Mucosa of gallbladder (tissue), 1 donor: ENCODE results near the gene YARS2. TPM values are rescaled to one million over a fixed set of nuclear protein-coding genes. Genes with fewer than 3 reads are reported as not detected.

Experiments used
- DNase-seq: peaks from one replicate; pipeline ENCODE4 v3.0.0-alpha.2; 2020; ENCODE audit warnings: low spot score
- total RNA-seq: library from RNA; stranded (reverse); gene quantifications from one replicate; pipeline ENCODE4 v1.2.1, GENCODE V29; 2021
- donor health status: DM: no; HTN: no; CAD: no.

Gene YARS2
- 15.2 TPM for total RNA-seq

GRCh38 chr12:32755654-32756475 lies at the start of gene YARS2:
Gene YARS2, minus strand, starts transcription at chr12:32755897. Its CDS starts 23 bp downstream, at chr12:32755874.
- DNase-seq = peak; percentile 96

DNA sequence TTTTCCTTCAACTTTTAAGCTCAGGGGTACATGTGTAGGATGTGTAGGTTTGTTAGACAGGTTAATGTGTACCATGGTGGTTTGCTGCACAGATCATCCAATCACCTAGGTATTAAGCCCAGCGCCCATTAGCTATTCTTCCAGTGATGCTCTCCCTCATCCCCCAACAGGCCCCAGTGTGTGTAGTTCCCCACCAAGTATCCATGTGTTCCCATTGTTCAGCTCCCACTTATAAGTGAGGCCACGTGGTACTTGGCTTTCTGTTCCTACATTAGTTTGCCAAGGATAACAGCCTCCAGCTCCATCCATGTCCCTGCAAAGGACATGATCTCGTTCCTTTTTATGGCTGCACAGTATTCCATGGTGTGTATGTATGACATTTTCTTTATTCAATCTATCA lies 48.6 kb upstream of the YARS2 start:
- DNase-seq = no peak

- no peak for DNase-seq
Observed at GRCh38 chr12:32801269-32801980, 45.7 kb upstream of the YARS2 start.

DNA sequence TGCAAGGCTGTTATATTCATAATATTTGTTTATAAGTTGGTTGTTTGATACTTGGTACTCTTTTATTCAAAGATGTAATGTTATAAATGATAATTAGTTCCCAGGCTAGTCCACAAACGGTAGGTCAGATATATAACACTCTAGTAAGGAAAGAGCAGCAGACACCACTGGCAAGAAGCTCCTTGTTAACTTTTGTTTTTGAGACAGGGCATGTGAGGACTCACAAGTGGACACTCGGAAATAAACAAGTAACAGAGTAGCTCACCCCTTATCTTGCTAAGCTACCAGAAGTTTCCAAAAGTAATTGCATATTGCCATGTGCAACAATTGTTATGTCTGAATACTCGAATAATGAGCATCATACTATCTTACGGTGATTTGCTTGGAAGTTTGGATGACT lies 38.6 kb upstream of the YARS2 start:
- DNase-seq = no peak

DNA sequence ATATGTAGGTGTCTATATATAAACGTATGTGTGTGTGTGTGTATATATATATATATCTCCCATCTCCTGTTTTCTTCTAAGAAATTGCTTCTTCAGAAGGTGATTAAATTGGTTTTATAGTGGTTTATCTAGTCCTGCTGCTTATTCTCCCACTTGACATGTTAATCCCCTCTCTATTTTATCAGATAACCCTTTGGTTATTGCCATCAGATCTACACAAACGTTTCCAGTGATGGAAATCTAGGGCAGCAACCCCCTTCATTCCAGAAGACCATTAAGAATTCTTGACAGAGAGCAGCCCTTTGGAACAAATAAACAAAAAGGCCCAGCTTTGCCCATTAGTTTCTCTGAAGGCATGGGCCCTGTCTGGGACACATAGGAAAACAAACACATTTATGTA lies 34.2 kb upstream of the YARS2 start:
- no peak for DNase-seq

- no peak for DNase-seq
Observed at GRCh38 chr12:32789446-32789845, 33.7 kb upstream of the YARS2 start.

DNA sequence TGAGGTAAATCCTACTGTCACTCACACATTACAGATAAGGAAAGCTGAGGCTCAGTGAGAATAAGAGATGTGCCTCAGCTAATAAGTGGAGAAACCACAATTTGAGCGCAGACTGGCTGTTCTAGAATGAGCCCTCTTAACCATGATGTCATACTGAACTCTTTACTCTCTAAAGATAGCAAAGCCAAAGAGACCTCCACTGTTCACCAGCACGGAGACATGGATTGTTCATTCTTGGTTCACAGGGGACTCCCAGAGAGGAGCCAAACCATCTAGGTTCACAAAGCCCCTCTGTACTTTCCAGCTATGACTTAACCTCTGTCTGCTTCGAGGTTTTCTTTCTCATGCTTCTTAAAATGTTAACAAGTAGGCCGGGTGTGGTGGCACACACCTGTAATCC lies 32.7 kb upstream of the YARS2 start:
- no peak for DNase-seq

DNA sequence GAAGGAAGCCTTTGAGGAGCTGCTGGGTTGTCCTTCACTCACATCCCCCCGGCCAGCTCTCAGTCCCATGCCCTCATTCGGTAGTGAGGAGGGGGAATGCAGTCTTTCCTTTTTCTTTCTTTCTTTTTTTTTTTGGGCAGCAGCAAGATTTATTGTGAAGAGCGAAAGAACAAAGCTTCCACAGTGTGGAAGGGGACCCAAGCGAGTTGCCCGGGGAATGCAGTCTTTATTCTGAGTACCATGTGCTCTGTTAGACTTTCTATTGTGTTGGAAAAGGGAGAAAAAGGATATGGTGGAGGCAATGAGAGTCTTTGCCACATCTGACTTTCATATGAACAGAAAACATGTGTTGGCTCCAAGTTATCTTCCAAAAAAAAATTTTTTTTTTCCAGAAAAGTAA lies 29.9 kb upstream of the YARS2 start:
- no peak for DNase-seq

DNA sequence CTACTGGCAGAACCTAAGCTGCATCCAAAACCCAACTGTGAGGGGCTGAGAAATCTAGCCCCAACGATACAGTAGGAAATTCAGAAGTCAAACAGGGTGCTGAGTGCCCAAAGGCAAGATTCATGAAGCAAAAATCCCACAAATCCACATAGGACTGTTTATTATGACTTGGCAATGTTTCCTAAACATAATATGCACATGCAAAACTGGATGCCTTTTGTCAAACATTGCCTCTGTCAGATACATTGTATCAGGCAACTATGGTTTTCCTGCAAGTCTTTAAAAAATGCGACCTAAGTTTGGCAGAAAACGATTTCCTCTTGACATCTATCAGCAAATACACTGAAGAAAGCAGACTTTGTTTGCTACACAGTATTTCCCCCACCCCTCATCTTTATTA lies 27.3 kb upstream of the YARS2 start:
- DNase-seq = no peak

- DNase-seq = no peak
Observed at GRCh38 chr12:32780071-32780470, 24.4 kb upstream of the YARS2 start.

DNA sequence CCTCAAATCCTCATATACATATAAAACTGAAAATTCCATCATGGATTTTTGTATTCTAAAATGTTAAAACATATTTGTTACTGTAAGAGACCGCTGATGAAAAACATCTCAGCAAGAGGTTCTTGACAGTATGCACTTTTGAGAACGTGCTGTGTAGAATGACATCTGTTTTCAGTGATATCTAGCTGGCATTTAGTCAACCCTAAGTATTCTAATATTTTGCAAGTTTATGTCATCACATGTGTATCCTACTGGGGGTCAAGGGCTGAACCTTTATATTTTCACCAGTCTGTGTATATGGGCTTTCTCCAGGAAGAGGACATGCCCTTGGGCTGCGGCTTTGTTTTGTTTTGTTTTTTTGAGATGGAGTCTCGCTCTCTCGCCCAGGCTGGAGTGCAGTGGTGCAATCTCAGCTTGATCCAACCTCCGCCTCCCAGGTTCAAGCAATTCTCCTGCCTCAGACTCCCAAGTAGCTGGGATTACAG lies 22.0 kb upstream of the YARS2 start:
- no peak for DNase-seq

- no peak for DNase-seq
Observed at GRCh38 chr12:32777159-32777558, 21.5 kb upstream of the YARS2 start.

DNA sequence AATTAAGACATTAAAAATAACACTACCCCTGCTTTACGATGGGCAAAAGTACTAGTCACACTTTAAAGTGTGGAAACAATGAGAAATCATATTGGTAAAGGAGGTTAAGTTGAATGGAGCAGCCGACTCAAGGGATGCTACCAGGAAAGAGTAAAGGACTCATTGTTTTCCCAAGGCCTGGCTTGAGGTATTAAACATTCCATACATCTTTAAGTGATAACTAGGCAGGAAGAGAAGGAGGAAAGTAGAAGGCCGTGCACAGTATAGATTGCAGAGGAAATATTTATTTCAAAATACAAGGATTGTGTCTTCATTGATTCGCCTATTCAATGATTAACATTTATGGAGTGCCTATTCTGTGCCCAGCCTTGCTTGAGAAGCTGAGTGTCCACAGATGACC lies 20.6 kb upstream of the YARS2 start:
- DNase-seq = no peak

DNA sequence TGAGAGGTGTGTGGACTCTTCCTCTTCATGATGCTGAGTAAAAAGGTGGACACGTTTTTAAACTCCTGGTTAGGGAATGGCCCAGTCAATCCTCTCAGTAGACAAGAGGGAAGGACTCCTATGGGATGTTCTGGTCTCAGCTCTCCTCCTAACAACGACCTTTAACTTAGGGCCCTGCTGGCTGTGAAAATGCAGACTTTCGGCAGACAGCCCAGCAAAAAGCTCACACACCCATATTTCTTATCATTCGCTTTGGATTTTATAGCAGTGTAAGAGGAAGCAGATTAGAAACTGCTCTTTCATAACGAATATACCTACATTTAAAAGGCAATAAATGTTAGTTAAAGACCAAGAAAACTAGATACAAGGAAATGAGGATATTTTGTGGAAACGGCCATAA lies 18.0 kb upstream of the YARS2 start:
- DNase-seq = no peak

DNA sequence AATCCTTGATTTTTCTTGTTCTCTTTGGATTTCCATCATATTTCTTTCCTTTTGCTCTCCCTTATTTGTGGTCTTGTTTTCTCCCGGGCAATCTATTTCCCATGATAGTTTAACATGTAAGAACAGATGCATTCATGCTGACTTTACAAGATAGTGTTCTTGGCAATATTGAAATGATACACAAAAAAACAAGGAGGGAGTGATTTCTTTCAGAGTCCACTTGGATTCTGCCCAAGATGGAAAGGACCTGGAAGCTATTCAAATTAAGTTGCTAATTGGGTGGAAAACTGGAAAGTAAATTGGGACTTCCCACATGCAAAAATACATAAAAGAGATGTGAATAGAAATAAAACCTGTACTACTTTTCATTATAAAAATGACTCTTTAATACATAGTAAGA lies 14.4 kb upstream of the YARS2 start:
- no peak for DNase-seq

DNA sequence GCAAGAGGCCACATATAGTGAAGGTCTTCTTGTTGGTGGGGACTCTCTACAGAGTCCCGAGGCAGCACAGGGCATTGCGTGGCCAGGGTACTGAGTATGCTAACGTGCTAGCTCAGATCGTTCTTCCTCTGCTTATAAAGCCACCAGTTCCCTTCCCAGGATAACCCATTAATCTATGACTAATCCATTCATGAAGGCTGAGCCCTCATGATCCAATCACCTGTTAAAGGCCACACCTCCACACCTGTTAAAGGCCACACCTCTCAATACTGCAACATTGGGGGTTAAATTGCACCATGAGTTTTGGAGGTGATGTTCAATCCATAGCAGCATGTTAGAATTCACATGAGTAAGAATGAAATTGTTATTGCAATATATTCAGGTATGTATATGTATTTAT lies 12.8 kb upstream of the YARS2 start:
- DNase-seq = no peak

- DNase-seq = no peak
Observed at GRCh38 chr12:32765906-32766305, 10.2 kb upstream of the YARS2 start.

- DNase-seq = no peak
Observed at GRCh38 chr12:32761716-32762115, 6.0 kb upstream of the YARS2 start.

DNA sequence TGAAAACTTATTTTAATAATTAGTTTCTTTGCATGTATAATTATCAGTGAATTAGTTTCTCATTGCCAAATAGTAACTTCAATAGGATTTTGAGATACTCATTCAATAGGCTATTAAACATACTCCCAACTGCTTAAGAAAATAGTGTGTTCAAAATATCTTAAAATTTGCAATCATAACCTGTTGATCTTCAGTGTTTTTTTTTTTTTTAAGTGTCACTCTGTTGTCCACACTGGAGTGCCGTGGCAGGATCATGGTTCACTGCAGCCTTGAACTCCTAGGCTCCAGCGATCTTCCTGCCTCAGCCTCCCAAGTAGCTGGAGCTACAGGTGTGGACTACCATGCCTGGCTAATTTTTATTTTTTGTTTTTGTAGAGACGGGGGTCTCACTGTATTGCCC lies 1.5 kb upstream of the YARS2 start:
- DNase-seq = no peak

GRCh38 chr12:32756476-32757066 lies 874 bp upstream of the YARS2 start:
- DNase-seq = no peak

GRCh38 chr12:32755051-32755653 lies 545 bp downstream of the YARS2 start:
- DNase-seq = peak; percentile 75

DNA sequence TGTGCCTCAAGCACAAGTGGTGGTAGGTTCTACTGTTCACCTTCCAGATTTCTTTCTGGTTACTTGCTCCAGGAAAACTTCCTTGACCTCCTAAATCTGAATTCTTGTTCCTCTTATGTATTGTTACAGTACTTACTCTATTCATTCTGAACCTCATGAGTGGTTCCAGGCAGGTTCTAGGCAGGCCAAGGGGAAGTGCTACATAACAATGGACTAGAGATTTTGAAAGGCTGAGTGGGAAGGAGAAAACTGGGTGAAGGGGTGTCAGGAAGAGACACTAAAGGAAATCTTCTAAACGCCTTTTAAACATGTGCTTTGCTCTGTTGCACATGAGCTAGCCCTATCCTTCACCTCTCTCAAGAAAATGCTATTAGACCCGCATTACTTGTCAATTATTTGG lies 1.6 kb downstream of the YARS2 start:
- DNase-seq = no peak
